ENCODE data around the gene AADACL4. TPM values are rescaled to one million over a fixed set of nuclear protein-coding genes. Genes with fewer than 3 reads are reported as not detected.

Gene AADACL4
- total RNA-seq, 4 donors from 2014 or later = 0.59 TPM; not detected in 3

GRCh38 chr1:12690156-12690555, 46.3 kb downstream of the AADACL4 start:
- intact Hi-C loops (cut with DNase I; ENCODE audit: low total_unique reads) = no loop called here
- 43 to 47% methylated on average over 2 of the region's 2 CpGs for WGBS, 2 donors
- TF ChIP-seq POLR2A (IDR thresholded peaks at IDR 0.05) (no peak), CTCF (IDR thresholded peaks at IDR 0.05) (no peak)

GRCh38 chr1:12692967-12693782, 49.3 kb downstream of the AADACL4 start:
- no peak overlapping the region for H3K4me3 ChIP-seq (ENCODE audit: low read depth, poor library complexity, severe bottlenecking)
- no peak for TF ChIP-seq CTCF (IDR thresholded peaks at IDR 0.05)
- TF ChIP-seq POLR2A (IDR thresholded peaks at IDR 0.05) = no peak
- DNase-seq (ENCODE audit: low spot score in 2 of 2) = no peak
- intact Hi-C loops (cut with DNase I; ENCODE audit: low total_unique reads) = no loop called here
- WGBS, 2 donors = 62 to 65% methylated on average over 10 of the region's 10 CpGs

More at GRCh38 chr1:12690156-12690555, 46.3 kb downstream of the AADACL4 start:
- DNase-seq (ENCODE audit: low spot score in 2 of 2) = no peak
- H3K4me3 ChIP-seq (ENCODE audit: low read depth, poor library complexity, severe bottlenecking) = no peak overlapping the region

GRCh38 chr1:12696658-12697057, 52.8 kb downstream of the AADACL4 start:
- no peak for DNase-seq (ENCODE audit: low spot score in 2 of 2)
- intact Hi-C loops (cut with DNase I; ENCODE audit: low total_unique reads) = no loop called here
- TF ChIP-seq POLR2A (IDR thresholded peaks at IDR 0.05) (no peak), CTCF (IDR thresholded peaks at IDR 0.05) (no peak)
- H3K4me3 ChIP-seq (ENCODE audit: low read depth, poor library complexity, severe bottlenecking) = no peak overlapping the region
- WGBS, 2 donors = 83 to 88% methylated on average over 3 of the region's 3 CpGs

- no peak for TF ChIP-seq POLR2A (IDR thresholded peaks at IDR 0.05)
- TF ChIP-seq CTCF (IDR thresholded peaks at IDR 0.05) = no peak
Observed at GRCh38 chr1:12697397-12697796, 53.5 kb downstream of the AADACL4 start.

GRCh38 chr1:12703821-12704451, 60.1 kb downstream of the AADACL4 start:
- WGBS, 2 donors = 60 to 64% methylated on average over 6 of the region's 6 CpGs
- no peak for DNase-seq (ENCODE audit: low spot score in 2 of 2)
- no peak overlapping the region for H3K4me3 ChIP-seq (ENCODE audit: low read depth, poor library complexity, severe bottlenecking)
- intact Hi-C loops (cut with DNase I; ENCODE audit: low total_unique reads) = no loop called here
- TF ChIP-seq CTCF (IDR thresholded peaks at IDR 0.05) (no peak), POLR2A (IDR thresholded peaks at IDR 0.05) (no peak)

More at GRCh38 chr1:12697397-12697796, 53.5 kb downstream of the AADACL4 start:
- WGBS, 2 donors = 67 to 68% methylated on average over 3 of the region's 3 CpGs
- intact Hi-C loops (cut with DNase I; ENCODE audit: low total_unique reads) = no loop called here
- DNase-seq (ENCODE audit: low spot score in 2 of 2) = no peak
- no peak overlapping the region for H3K4me3 ChIP-seq (ENCODE audit: low read depth, poor library complexity, severe bottlenecking)

Data from lower leg skin (tissue), 4 donors.